GM19395 (cell line): ENCODE measurements around the gene MAP3K20.
"Not testable (repeated sequence)": the region's sequence is repeated elsewhere in the genome, so short reads cannot be mapped to it uniquely, and the experiment has no call there.

Experiments used
- ATAC-seq: cut with Tn5 transposase; IDR thresholded peaks from one replicate; pipeline ENCODE4 v1.9.1; 2021; ENCODE audit warnings: mild to moderate bottlenecking, moderate library complexity; ENCODE audit not compliant: unreplicated experiment

MAP3K20 gene

DNA sequence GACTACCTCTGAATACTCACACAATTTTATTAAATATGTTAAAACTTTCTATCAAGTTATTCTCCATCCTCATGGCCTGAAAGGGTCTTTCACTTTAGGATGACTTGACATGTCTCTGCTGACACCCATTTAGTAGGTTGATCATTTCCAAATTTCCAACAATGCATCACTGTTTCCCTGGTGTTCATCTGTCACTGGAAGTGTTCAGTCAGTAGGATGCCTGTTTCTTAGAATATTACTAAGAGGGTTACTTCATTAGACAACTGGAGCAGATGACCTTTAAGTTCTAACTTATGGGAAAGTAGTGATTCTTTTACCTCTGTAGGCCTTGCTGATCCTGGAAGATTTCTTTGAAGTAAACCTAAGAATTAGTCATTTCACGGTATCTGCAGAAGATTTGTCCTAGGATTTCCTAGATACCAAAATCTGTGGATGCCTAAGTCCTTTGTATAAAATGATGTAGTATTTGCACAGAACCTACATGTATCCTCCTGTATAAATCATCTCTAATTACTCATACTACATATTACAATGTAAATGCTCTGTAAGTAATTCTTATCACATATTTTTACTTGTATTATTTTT lies 77.7 kb downstream of the MAP3K20 start:
- no peak for ATAC-seq

DNA sequence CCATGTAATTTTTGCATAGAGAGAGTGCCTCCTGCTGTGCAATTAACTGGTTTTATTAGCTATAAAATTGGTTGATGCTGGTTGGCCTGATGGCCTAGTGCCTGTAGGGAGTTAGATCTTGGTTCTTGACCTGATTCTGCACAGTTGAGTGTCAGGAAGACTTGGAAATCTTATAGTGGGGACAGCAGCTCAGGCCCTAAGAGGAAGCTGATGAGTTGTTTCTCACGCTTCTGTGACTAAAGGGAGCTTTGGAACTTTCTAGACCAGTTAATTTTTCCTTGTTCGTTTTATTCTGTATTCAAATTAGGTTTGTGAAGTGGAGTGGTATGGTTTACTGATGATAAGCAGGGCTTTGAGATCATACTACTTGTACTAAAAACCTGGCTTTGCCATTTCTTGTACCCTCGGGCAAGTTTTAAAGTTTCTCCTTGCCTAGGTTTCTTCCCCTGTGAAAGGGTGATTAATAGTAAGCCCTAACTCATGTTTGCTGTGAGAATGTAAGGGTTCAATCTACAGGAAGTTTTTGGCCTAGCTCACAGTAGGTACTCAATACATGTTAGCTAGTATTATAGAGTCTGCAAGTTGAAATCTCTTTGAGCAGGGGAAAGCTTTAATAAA lies 82.1 kb downstream of the MAP3K20 start:
- no peak for ATAC-seq

DNA sequence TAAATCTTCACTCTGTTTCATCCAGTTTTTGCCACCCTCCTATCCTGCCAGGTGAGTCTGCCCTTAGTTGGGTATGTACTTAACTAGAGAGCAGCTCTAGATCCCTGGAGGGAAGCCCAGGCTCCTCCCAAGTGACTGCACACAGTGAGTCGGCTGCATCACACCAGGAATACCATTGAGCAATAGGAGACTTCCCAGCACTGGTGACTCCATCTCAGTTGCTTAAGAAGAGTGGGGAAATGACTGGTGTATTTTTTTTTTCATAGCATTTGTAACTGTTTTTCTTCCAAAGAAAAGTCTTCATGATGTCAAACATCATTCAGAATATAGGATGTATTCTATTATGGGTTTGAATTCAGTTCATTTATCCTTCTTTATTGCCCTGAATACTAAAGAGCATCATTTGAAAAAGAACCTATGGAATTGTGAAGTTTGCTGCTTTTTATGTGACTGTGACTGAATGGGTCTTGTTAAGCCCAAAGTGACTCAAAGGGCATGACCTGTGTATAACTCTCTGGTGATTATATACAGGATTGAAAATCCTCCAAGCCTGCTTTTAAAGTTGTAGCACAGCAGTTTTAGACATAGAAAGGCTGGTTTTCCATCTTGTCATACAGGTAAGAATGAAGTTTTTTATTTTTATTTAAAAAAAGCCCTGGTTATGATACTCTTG lies 84.3 kb downstream of the MAP3K20 start:
- no peak for ATAC-seq

DNA sequence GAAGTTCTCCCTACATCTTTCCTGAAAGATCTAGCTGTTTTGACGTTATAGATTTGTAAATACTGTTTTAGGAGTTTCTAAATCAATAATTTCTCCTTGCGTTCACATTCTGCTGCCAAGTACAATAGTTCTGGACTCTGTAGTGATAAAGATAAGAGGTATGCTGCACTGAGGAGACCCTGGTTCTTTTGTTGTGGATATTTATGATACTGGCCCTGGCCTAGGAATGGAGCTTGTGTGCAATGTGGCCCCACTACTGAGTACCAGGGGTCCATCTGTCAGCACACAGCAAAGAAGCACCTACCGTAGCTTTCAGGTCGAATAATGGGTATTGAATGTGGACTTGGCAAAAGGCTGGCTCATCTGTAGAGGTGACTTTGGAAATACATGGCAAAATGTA lies 85.0 kb downstream of the MAP3K20 start:
- ATAC-seq, result no peak

DNA sequence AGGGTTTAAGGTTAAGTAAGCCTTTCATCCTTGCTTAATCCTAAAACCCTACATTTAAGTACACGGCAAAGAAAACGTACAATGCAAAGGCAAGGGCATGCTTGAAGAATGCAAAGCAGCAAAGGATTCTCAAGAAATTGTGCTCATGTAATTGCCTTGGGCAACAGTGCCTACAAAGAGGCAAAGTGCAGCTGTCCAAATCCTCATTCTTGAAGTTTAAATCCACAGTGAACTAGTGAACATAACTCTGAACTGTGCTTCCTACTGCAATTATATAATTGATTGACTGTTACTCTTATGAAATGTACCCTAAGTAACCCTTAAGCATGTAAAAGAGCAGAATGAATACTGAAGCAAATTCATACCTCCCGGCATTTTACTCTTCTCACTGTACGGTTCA lies 85.4 kb downstream of the MAP3K20 start:
- ATAC-seq, result no peak

DNA sequence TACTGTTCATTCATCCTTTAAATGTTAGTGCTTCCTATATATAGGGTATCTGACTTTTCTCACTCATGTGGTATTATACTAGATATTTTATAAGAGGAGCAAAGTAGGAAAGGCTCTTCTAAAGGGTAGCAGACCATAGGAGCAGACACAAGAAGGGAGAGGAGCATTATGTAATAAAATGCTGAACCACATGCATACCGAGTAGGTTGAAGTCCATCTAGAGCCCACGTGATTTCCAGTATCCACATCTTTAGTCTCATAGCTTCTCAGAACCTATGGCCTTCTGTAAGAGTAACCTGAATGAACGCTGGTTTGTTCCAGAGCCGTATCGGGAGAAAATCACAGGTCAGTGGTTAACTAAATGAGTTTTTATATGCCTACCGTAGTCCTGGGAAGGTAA lies 85.9 kb downstream of the MAP3K20 start:
- no peak for ATAC-seq

DNA sequence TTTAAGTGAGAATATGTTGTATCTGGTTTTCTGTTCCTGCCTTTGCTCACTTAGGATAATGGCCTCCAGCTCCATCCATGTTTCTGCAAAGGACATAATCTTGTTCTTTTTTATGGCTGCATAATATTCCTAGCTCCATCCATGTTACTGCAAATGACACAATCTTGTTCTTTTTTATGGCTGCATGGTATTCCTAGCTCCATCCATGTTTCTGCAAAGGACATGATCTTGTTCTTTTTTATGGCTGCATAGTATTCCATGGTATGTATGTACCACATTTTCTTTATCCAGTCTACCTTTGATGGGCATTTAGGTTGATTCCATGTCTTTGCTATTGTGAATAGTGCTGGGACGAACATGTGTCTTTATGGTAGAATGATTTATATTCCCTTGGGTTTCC lies 87.7 kb downstream of the MAP3K20 start:
- ATAC-seq, result not testable (repeated sequence)

DNA sequence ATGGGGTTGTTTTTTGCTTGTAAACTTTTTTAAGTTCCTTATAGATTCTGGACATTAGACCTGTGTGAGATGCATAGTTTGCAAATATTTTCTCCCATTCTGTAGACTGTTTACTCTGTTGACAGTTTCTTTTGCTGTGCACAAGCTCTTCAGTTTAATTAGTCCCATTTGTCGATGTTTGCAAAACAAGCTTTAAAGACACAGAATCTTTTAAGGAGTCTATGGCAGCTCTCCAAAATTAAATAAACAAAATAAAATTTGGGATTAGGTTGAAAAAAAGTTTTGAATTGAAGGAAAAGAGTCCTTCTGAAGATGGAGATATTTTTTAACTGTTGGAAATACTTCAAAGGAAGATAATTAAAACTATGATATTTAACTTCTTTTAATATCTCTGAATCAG lies 88.8 kb downstream of the MAP3K20 start:
- no peak for ATAC-seq

DNA sequence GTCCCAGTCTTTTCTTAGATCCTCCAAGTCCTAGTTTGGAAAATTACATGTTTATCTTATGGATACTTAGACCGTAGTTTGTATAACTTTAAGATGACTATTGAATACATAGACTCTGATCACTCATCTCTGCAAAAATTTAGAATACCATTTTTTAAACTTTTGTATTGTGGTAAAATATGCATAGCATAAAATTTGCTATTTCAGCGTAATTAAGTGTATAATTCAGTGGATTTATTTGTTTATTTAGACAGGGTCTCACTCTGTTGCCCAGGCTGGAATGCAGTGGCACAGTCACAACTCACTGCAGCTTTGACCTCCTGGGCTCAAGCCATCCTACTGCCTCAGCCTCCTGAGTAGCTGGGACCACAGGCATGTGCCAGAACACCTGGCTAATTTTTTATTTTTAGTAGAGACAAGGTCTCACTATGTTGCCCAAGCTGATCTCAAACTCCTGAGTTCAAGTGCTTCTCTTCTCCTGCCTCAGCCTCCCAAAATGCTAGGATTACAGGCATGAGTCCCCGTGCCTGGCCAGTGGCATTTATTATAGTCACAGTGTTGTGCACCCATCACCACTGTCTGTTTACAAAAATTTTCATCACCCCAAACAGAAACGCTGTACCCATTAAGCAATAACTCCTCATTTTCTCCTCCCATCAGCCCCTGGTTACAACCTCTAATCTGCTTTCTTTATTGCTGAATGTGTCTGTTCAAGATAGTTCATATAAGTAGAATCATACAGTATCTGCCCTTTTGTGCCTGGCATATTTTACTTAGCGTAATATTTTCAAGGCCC lies 90.0 kb downstream of the MAP3K20 start:
- no peak for ATAC-seq

DNA sequence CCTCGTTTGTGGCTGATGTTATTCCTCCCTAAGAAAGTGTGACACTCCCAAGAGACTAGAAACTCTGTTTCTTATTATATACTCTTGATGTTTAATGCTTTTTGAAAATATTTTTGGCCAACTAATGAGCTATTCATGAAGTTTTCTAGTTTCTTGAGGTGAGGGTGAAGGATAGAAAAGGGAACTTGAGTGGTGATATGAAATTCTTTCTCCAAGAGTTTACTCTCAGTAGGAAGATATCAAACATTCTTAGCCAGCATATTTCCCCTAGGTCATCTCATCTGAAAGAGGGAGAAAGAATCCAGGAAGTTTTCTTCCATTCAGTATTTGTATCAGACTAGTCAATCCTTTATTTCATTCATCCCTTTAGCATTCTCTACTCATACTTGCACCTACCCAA lies 95.7 kb downstream of the MAP3K20 start:
- no peak for ATAC-seq

DNA sequence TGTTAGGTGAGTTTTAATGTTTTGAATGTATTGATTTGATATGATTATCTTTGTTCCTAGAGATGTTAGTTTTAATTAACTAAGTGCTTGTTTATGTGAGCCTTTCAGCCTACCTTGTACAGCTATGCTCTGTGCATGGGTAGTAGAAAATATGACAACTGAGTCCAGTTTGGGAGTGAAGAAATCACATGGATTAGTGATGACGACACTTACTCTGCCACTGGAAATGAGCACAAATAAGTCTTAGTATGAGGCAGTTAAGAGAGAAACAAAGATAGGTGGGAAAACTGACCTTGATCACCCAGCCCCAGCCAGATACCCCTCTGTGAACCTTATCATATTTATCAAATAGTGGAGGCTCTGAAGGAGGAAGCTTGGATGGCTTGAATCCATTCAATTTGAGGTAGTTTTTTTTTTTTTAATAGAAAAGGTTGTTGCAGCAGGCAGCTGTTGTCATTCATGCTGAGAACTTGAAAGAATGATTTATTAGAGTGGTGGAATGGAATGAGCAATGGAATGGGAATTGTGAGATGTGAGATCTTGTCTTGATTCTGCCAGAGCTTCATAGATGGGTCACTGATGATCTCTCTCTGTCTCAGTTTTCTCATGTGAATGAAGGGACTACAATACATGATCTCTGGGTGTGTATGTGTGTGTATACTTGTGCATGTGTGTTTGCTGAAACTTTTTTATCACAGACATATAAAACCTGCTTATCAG lies 96.4 kb downstream of the MAP3K20 start:
- ATAC-seq, result no peak

DNA sequence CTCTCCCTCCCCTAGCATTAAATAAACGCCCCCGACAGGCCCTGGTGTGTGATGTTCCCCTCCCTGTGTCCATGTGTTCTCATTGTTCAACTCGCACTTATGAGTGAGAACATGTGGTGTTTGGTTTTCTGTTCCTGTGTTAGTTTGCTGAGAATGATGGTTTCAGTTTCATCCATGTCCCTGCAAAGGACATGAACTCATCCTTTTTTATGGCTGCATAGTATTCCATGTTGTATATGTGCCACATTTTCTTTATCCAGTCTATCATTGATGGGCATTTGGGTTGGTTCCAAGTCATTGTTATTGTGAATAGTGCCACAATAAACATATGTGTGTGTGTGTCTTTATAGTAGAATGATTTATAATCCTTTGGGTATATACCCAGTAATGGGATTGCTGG lies 98.7 kb downstream of the MAP3K20 start:
- not testable (repeated sequence) for ATAC-seq

DNA sequence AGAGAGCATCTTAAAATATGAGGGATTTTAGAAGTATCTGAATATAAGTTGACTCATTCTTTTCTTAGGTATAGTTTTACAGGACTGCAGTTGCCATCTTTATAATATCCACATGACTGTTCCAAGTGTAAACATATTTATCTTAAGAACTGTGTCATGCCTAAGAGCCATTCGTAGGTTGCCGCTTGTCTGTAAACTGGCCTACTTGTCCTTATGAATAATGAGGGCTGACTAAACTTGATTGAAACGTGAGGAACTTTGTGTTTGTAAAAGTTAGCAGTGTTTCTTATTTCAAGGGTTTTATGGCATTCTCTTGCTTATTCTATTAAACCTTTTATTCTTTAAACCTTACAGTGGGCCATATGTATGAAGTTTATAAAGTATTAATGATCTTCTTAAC lies 99.6 kb downstream of the MAP3K20 start:
- ATAC-seq, result no peak

DNA sequence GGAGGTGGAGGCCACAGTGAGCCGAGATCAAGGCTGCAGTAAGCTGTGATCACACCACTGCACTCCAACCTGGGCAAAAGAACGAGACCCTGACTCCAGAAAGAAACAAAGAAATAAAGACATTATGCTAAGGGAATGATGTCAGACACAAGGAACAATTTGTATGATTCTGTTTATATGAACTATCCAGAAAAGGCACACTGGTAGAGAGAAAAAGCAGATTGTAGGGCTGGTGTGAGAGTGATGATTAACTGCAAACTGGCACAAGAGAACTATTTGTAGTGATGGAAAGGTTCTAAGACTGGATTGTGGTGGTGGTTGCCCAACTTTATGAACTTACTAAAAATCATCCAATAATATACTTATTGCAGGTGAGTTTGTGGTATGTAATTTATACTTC lies 106.3 kb downstream of the MAP3K20 start:
- no peak for ATAC-seq

DNA sequence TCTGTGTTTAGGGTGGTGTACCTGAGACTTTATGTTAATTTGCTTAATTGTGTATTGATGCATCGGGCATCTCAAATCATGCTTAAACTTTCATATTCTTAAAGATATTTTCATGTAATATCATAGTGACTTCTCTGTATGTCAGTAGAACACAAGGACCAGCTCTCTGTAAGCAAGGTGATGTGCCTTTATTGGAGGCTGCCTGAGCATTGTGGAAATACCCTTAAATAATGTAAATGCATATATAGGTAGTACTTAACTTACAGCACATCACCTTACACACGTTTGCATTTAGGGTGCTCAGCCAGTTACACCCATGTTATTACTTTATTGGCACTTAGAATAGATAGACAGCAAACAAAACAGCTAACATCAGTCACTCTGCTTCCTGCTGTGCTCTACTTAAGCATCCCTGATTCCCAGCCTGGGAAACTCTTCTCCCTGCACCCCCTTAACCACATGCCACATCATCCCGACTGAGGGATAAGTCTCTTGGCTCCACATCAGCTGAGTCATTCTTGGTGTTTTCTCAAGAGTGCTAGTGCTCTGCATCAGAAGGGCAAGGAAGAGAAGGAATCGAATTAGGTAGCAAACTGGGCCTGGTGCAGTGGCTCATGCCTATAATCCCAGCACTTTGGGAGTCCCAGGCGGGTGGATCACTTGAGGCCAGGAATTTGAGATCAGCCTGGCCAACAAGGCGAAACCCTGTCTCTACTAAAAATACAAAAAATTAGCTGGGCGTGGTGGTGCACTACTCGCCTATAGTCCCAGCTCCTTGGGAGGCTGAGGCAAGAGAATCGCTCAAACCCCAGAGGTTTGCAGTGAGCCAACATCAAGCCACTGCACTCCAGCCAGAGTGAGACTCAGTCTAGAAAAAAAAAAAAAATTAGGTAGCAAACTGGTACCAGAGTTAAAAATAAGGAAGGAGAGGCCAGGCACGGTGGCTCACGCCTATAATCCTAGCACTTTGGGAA lies 108.7 kb downstream of the MAP3K20 start:
- no peak for ATAC-seq

DNA sequence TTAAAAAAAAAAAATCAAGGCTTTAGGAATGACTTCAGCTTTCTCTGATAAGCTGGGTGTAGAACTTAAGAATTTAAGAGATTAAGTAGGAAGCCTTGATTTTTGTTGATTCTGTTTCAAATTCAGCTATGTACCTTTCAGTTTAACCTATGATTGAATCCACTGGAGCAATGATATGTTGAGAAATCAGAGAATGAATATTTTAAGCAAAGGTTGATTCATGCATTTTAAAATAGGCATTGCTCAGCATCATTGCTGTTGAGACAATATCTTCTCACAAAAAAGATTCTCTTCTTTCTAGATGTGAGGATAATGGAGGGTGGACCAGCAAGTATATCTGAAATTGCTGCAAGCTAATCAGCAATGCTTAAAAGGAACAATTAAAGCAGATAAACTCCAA lies 109.8 kb downstream of the MAP3K20 start:
- no peak for ATAC-seq

DNA sequence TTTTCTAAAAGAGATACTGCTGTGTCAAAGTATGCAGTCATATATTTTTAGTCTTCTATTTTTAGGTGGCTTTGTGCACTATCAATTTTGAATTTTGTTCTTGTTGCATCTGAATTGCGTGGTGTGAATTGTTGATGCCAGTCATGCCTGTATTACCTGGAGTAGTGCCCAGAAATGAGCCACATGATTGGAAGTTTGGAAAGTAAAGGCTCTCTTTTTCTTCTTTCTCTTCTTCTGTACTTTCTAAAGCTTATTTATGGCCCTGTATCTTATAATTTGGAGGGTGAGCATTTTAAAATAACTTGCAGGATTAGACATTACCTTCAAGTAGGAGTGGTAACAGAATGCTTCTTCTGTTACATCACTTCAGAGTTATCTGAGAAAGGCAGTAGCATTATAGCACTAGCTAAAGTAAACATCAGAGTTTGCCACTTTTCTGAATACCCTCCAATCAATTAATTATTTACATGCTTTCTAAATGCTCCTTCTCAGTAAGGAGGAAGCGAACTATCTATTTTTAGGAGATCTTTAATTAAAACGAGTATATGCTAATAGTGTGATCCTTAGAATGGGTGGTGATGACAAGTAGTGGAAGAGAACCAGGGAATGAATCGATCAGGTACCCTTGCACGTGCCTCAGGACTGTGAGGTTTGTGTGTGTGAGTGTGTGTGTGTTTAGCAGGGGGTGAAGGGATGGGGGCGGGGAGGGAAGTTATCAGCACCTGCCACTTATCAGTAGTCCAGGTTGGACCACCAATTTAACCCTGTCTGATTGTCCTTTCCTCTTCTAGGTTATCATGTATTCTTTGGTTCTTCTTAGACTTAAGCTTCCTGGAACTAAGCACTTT lies 112.5 kb downstream of the MAP3K20 start:
- no peak for ATAC-seq

DNA sequence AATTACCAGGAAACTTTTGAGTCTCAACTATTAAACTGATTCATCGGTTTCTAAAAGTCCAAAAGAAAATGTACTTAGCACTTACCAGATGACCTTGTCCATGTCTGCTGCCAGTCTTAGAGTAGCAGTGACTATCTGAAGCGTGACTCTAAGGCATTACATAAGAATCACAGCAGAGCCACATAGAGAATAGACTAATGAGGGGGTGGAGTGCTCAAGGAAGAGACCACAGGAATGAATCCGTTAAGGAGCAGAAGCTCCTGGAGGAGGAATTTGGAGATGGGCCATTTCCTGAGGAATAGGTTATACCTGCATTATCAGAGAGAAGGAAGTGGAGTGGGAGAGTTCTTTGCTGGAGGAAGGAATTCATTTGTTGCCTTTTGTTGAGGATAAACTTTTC lies 116.0 kb downstream of the MAP3K20 start:
- ATAC-seq, result no peak

DNA sequence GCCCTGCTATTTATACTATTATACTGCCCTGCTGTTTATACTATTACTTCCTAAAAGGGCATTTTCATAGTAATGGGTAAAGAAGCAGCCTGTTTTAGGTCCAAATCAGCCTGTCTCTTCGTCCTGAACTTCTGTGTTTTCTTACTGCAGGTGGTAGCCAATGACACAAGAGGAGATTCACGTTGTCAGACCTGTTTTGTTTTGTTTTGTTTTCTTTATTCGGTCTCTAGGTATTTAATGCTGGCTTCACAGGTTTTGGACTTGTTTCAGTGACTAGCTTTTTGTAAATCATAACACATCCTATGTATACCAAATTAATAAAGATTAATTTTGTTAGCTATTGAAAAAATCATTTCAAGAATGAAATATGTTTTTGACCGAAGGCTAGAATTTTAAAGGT lies 116.4 kb downstream of the MAP3K20 start:
- ATAC-seq, result no peak
